MM.1S (cell line): Measurements from ENCODE around the gene CERS6.

ENCODE experiments used
- DNase-seq: peaks from one replicate; pipeline ENCODE4 v3.0.0-alpha.2; 2015
- H2AFZ ChIP-seq: fragments of 300-600 bp; sonication (generic); 2 replicates; pipeline ENCODE4 v1.6.0; 2016; ENCODE audit warnings: antibody characterized with exemption, low read length
- H3F3A ChIP-seq: fragments of 300-600 bp; sonication (generic); 2 replicates; pipeline ENCODE4 v1.6.1; 2016; ENCODE audit warnings: mild to moderate bottlenecking, antibody characterized with exemption, low read length, moderate library complexity, mixed read lengths; ENCODE audit not compliant: insufficient read depth
- H3K27ac ChIP-seq: fragments of 300-600 bp; sonication (generic); 2 replicates; pipeline ENCODE4 v1.5.1; 2016; ENCODE audit warnings: mild to moderate bottlenecking, low read length
- H3K27me3 ChIP-seq: fragments of 300-600 bp; sonication (generic); replicated peaks from 2 replicates; pipeline ENCODE4 v1.6.0; 2016; ENCODE audit warnings: low read length; ENCODE audit not compliant: insufficient read depth
- H3K36me3 ChIP-seq: fragments of 300-600 bp; sonication (generic); replicated peaks from 2 replicates; pipeline ENCODE4 v1.6.1; 2016; ENCODE audit warnings: mild to moderate bottlenecking, low read length, mixed read lengths; ENCODE audit not compliant: insufficient read depth
- H3K4me1 ChIP-seq: fragments of 300-600 bp; sonication (generic); 2 replicates; pipeline ENCODE4 v1.6.1; 2016; ENCODE audit warnings: low read length, mixed read lengths
- H3K4me2 ChIP-seq: fragments of 300-600 bp; sonication (generic); 2 replicates; pipeline ENCODE4 v1.6.0; 2016; ENCODE audit warnings: low read depth, low read length
- H3K4me3 ChIP-seq: fragments of 300-600 bp; sonication (generic); 2 replicates; pipeline ENCODE4 v1.5.1; 2016; ENCODE audit warnings: low read length, mixed read lengths
- H3K79me2 ChIP-seq: fragments of 300-600 bp; sonication (generic); 2 replicates; pipeline ENCODE4 v1.6.1; 2016; ENCODE audit warnings: mixed run types, low read length, mixed read lengths
- H3K9ac ChIP-seq: fragments of 300-600 bp; sonication (generic); 2 replicates; pipeline ENCODE4 v1.6.1; 2016; ENCODE audit warnings: low read length, mixed read lengths
- H3K9me2 ChIP-seq: fragments of 300-600 bp; sonication (generic); replicated peaks from 2 replicates; pipeline ENCODE4 v1.6.1; 2016; ENCODE audit warnings: mild to moderate bottlenecking, low read length, mixed read lengths; ENCODE audit not compliant: insufficient read depth
- H3K9me3 ChIP-seq: fragments of 300-600 bp; sonication (generic); replicated peaks from 2 replicates; pipeline ENCODE4 v1.6.1; 2016; ENCODE audit warnings: mild to moderate bottlenecking, low read length, mixed read lengths; ENCODE audit not compliant: insufficient read depth
- H4K20me1 ChIP-seq: fragments of 300-600 bp; sonication (generic); 2 replicates; pipeline ENCODE4 v1.6.1; 2016; ENCODE audit warnings: mild to moderate bottlenecking, low read length, moderate library complexity, mixed read lengths; ENCODE audit not compliant: insufficient read depth
- EZH2 ChIP-seq: fragments of 300-600 bp; sonication (generic); optimal IDR thresholded peaks from 2 replicates; pipeline ENCODE3; 2017; ENCODE audit warnings: low read depth, mild to moderate bottlenecking, antibody characterized with exemption, low read length, mixed read lengths
- EZH2phosphoT487 ChIP-seq: fragments of 300-600 bp; sonication (generic); IDR thresholded peaks from 2 replicates; pipeline ENCODE4 v1.6.1; 2018; ENCODE audit warnings: antibody characterized with exemption, low read length
- TF ChIP-seq, protein P1 (sequence below): fragments of 300-600 bp; sonication (generic); IDR thresholded peaks from 2 replicates; pipeline ENCODE4 v1.5.1; 2016; ENCODE audit warnings: antibody characterized with exemption, low read length, mixed read lengths

The CERS6 gene

GRCh38 chr2:168796090-168796577, 340.1 kb downstream of the CERS6 start:
- no peaks in the 10 kb centered on the region for H3K9me3 ChIP-seq
- H4K20me1 ChIP-seq: no peaks in the 10 kb centered on the region
- no peaks in the 10 kb centered on the region for H3K9me2 ChIP-seq
- TF ChIP-seq EZH2phosphoT487 (no peak), EZH2 (no peak)
- TF ChIP-seq, protein P1, sequence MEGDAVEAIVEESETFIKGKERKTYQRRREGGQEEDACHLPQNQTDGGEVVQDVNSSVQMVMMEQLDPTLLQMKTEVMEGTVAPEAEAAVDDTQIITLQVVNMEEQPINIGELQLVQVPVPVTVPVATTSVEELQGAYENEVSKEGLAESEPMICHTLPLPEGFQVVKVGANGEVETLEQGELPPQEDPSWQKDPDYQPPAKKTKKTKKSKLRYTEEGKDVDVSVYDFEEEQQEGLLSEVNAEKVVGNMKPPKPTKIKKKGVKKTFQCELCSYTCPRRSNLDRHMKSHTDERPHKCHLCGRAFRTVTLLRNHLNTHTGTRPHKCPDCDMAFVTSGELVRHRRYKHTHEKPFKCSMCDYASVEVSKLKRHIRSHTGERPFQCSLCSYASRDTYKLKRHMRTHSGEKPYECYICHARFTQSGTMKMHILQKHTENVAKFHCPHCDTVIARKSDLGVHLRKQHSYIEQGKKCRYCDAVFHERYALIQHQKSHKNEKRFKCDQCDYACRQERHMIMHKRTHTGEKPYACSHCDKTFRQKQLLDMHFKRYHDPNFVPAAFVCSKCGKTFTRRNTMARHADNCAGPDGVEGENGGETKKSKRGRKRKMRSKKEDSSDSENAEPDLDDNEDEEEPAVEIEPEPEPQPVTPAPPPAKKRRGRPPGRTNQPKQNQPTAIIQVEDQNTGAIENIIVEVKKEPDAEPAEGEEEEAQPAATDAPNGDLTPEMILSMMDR: no peak
- no peak overlapping the region for H3K4me2 ChIP-seq
- H3K27me3 ChIP-seq: no peaks in the 10 kb centered on the region
- no peak overlapping the region for H3K27ac ChIP-seq
- no peaks in the 10 kb centered on the region for H3K79me2 ChIP-seq
- no peaks in the 10 kb centered on the region for H3K4me1 ChIP-seq
- no peak for DNase-seq
- H3K36me3 ChIP-seq: no peaks in the 10 kb centered on the region
- no peak overlapping the region for H3K9ac ChIP-seq
- H3F3A ChIP-seq: no peaks in the 10 kb centered on the region
- no peak overlapping the region for H2AFZ ChIP-seq
- H3K4me3 ChIP-seq: no peak overlapping the region

GRCh38 chr2:168796583-168797285, 340.7 kb downstream of the CERS6 start:
- Histone ChIP-seq H3K4me3 (no peak overlapping the region), H2AFZ (no peak overlapping the region), H3K79me2 (no peaks in the 10 kb centered on the region), H3K9me3 (no peaks in the 10 kb centered on the region), H3K9me2 (no peaks in the 10 kb centered on the region), H3K9ac (no peak overlapping the region), H3K4me1 (no peaks in the 10 kb centered on the region), H3K4me2 (no peak overlapping the region), H3K27ac (no peak overlapping the region), H4K20me1 (no peaks in the 10 kb centered on the region), H3K27me3 (no peaks in the 10 kb centered on the region), H3F3A (no peaks in the 10 kb centered on the region), H3K36me3 (no peaks in the 10 kb centered on the region)
- TF ChIP-seq EZH2 (no peak), EZH2phosphoT487 (no peak)
- TF ChIP-seq, protein P1: no peak
- DNase-seq: no peak

GRCh38 chr2:168797286-168797655, 341.2 kb downstream of the CERS6 start:
- no peaks in the 10 kb centered on the region for H4K20me1 ChIP-seq
- no peak overlapping the region for H3K4me2 ChIP-seq
- no peaks in the 10 kb centered on the region for H3K27me3 ChIP-seq
- H3K4me3 ChIP-seq: no peak overlapping the region
- H2AFZ ChIP-seq: no peak overlapping the region
- H3F3A ChIP-seq: no peaks in the 10 kb centered on the region
- H3K36me3 ChIP-seq: no peaks in the 10 kb centered on the region
- no peaks in the 10 kb centered on the region for H3K4me1 ChIP-seq
- H3K79me2 ChIP-seq: no peaks in the 10 kb centered on the region
- H3K9ac ChIP-seq: no peak overlapping the region
- no peaks in the 10 kb centered on the region for H3K9me2 ChIP-seq
- no peak for DNase-seq
- TF ChIP-seq EZH2phosphoT487 (no peak), EZH2 (no peak)
- TF ChIP-seq, protein P1: no peak
- no peaks in the 10 kb centered on the region for H3K9me3 ChIP-seq
- H3K27ac ChIP-seq: no peak overlapping the region
